Activated T-cell treated with anti-CD3 and anti-CD28 coated beads for 24 hours (primary cell): Measurements from ENCODE around the gene SLC44A5.

ENCODE experiments used
- DNase-seq: peaks from one replicate; pipeline ENCODE4 v3.0.0-alpha.2; 2020; ENCODE audit warnings: low read depth

Gene SLC44A5

GRCh38 chr1:75174031-75174760 is 436.7 kb downstream of the SLC44A5 start:
- no peak for DNase-seq

GRCh38 chr1:75172556-75172955 is 438.4 kb downstream of the SLC44A5 start:
- no peak for DNase-seq

GRCh38 chr1:75171876-75172275 is 439.0 kb downstream of the SLC44A5 start:
- no peak for DNase-seq

- DNase-seq = no peak
These were observed 439.9 kb downstream of the SLC44A5 start for GRCh38 chr1:75170981-75171380.

- no peak for DNase-seq
These were observed 440.9 kb downstream of the SLC44A5 start for GRCh38 chr1:75170011-75170410.

GRCh38 chr1:75166821-75167220 is 444.1 kb downstream of the SLC44A5 start:
- no peak for DNase-seq

GRCh38 chr1:75165264-75165663 is 445.6 kb downstream of the SLC44A5 start:
- no peak for DNase-seq

- DNase-seq = no peak
These were observed 451.8 kb downstream of the SLC44A5 start for GRCh38 chr1:75159154-75159553.
